Right kidney (tissue), 1 donor: ENCODE measurements around the gene GIPC3.

ENCODE experiments used
- DNase-seq: peaks from one replicate; pipeline ENCODE4 v3.0.0-alpha.2; 2016

GIPC3 gene

DNA sequence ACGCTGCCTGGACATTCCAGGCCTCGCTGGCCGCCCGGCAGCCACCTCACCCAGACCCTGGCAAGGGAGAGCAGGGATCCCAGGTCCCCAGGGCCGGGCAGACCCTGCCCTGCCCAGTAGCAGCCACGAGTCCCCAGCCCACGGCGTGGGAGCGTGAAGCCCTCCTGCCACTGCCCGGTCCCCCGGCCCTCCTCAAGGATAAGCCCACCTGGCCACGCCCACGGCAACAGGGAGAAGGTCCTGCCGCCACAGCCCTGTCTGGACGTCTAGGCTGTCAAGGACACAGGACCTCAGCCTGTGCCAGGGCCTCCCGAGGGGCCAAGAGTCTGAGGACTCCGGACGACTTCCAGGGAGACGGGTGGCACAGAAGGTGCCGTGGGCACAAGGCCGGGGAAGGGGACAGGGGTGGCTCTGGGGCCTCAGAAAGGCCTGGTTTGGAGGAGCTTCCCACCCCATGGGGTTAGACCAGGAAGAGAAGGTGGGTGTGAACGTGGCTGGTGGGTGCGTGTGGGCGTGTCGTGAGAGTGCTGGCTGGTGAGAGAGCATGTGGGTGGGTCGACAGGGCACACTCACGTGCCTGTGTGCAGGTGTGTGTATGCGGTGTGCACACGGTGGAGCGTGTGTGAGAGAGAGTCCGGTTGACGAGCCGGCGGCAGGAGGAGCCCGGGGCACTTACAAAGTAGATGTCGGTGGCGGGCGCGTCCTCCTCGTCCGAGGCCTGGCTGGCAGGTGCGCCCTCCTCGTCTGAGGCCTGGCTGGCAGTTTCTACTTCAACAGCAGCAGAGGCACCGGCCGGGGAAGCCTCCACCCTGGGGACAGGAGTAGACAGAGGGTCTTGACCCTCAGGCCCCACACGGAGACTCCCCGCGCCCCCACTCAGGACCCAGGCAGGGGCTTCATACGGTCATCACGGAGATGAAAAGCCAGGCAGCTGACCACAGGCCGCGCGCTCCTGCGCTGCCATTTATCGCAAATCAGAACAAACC, 53.2 kb downstream of the GIPC3 start:
- no peak for DNase-seq

DNA sequence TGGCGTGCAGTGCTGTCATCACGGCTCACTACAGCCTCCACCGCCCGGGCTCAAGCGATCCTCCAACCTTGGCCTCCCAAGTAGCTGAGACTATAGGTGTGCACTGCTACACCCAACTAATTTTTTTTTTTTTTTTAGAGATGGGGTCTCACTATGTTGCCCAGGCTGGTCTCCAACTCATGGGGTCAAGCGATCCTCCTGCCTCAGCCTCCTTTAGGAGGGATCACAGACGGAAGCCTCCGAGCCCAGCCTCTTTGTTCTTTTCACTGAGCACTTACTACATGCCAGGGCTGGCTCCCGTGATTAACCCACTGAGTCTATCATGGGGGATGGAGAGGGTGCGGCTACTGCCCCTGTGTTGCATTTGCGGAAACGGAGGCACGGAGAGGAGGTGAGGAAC, 54.2 kb downstream of the GIPC3 start:
- no peak for DNase-seq

DNA sequence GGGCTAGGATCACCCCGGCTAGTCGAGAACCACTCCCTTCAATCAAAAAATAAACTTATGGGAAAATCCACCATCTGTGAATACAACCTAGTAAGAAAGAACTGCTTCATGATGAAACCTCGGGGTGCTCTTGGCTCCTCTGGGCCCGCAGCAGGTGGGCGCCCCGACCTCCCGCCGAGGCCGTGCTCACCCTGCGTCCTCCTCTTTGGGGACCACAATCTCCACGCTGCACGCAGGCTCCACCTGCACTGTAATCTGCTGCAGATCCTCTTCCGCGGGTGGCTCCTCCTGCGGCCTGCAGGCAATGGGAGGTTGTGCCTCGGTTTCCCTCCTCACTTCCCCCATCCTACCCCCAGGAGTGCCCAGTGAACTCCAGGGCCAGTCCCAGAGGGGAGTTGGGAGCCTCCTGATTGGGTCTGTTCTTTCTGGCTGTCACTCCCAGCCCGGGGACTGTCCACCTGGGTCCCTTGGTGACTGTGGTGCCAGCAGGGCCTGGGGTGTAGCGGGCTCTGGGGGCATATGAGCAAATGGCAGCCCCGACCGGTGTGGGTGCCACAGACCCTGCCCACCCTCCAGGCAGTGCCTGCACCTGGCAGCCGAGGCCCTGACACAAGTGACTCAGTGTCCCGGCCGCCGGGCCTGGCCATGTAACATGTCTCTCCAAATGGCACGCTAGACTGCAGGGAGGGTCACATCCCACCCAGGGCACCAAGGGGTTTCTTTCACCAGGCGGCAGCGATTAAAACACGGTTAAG, 56.4 kb downstream of the GIPC3 start:
- no peak for DNase-seq

DNA sequence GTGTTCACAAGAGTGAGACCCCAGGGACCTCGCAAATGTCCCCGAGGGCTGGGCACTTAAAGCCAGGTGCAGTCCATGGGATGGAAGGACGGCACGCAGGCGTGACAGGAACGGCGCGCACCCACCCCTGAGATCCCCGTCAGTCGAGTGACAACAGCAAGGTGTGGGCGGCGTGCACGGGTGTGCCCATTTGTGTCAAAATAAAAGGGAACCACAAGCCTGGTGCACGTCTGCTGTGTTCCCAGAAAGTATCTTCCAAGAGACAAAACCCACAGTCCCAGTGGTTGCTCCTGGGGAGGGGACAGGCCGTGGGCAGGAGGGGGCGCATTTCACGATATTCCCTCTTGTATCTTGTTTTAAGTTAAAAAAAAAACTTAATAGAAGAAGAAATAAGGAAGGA, 57.0 kb downstream of the GIPC3 start:
- DNase-seq, result no peak
